ENCODE results near the gene ERO1B.
"Not testable (repeated sequence)": the region's sequence is repeated elsewhere in the genome, so short reads cannot be mapped to it uniquely, and the experiment has no call there.

ERO1B gene

GRCh38 chr1:236281654-236282424 lies at the start of gene ERO1B:
ERO1B (minus strand) TSS chr1:236281958; CDS start chr1:236281783, 175 bp downstream.
- peak; percentile 97 for DNase-seq

- DNase-seq, result not testable (repeated sequence)
Measured at GRCh38 chr1:236331412-236331811, 49.7 kb upstream of the ERO1B start.

GRCh38 chr1:236326432-236326831 lies 44.7 kb upstream of the ERO1B start:
- DNase-seq, result no peak

- DNase-seq, result no peak
Measured at GRCh38 chr1:236325567-236325966, 43.8 kb upstream of the ERO1B start.

- no peak for DNase-seq
Measured at GRCh38 chr1:236323819-236324411, 42.2 kb upstream of the ERO1B start.

GRCh38 chr1:236322566-236323409 lies 41.0 kb upstream of the ERO1B start:
- no peak for DNase-seq

GRCh38 chr1:236321101-236321500 lies 39.3 kb upstream of the ERO1B start:
- DNase-seq, result no peak

GRCh38 chr1:236320671-236321070 lies 38.9 kb upstream of the ERO1B start:
- DNase-seq, result no peak

- DNase-seq, result no peak
Measured at GRCh38 chr1:236320214-236320613, 38.5 kb upstream of the ERO1B start.

- no peak for DNase-seq
Measured at GRCh38 chr1:236316437-236316836, 34.7 kb upstream of the ERO1B start.

GRCh38 chr1:236315518-236315917 lies 33.8 kb upstream of the ERO1B start:
- no peak for DNase-seq

GRCh38 chr1:236315092-236315491 lies 33.3 kb upstream of the ERO1B start:
- DNase-seq, result no peak

- DNase-seq, result not testable (repeated sequence)
Measured at GRCh38 chr1:236314050-236314449, 32.3 kb upstream of the ERO1B start.

GRCh38 chr1:236313427-236313826 lies 31.7 kb upstream of the ERO1B start:
- no peak for DNase-seq

- peak; percentile 59 for DNase-seq
Measured at GRCh38 chr1:236311040-236311439, 29.3 kb upstream of the ERO1B start.

- DNase-seq, result no peak
Measured at GRCh38 chr1:236308827-236309226, 27.1 kb upstream of the ERO1B start.

- no peak for DNase-seq
Measured at GRCh38 chr1:236307435-236307834, 25.7 kb upstream of the ERO1B start.

GRCh38 chr1:236304682-236305081 lies 22.9 kb upstream of the ERO1B start:
- DNase-seq, result no peak

- no peak for DNase-seq
Measured at GRCh38 chr1:236303675-236304074, 21.9 kb upstream of the ERO1B start.

GRCh38 chr1:236302941-236303340 lies 21.2 kb upstream of the ERO1B start:
- peak; percentile 51 for DNase-seq

GRCh38 chr1:236301958-236302335 lies 20.2 kb upstream of the ERO1B start:
- DNase-seq, result no peak

- DNase-seq, result no peak
Measured at GRCh38 chr1:236301080-236301957, 19.6 kb upstream of the ERO1B start.

- no peak for DNase-seq
Measured at GRCh38 chr1:236297161-236297560, 15.4 kb upstream of the ERO1B start.

Data from OCI-M1 (cell line).